Measurements from ENCODE around the gene ZNF223.

The ZNF223 gene

GRCh38 chr19:44071824-44072542, 20.1 kb downstream of the ZNF223 start, which contains the start of gene ZNF284:
Gene ZNF284 (plus strand): TSS chr19:44072159. CDS start chr19:44076390, 4,231 bp downstream.
- DNase-seq (ENCODE audit: low read depth in 2 of 2) = peak; percentile 66 to 73

- DNase-seq (ENCODE audit: low read depth in 2 of 2) = no peak
Measured at GRCh38 chr19:44072543-44073401, 20.9 kb downstream of the ZNF223 start.

- no peak for DNase-seq (ENCODE audit: low read depth in 2 of 2)
Measured at GRCh38 chr19:44076325-44076724, 24.5 kb downstream of the ZNF223 start.

- no peak for DNase-seq (ENCODE audit: low read depth in 2 of 2)
Measured at GRCh38 chr19:44092108-44092507, 40.3 kb downstream of the ZNF223 start.

DNA sequence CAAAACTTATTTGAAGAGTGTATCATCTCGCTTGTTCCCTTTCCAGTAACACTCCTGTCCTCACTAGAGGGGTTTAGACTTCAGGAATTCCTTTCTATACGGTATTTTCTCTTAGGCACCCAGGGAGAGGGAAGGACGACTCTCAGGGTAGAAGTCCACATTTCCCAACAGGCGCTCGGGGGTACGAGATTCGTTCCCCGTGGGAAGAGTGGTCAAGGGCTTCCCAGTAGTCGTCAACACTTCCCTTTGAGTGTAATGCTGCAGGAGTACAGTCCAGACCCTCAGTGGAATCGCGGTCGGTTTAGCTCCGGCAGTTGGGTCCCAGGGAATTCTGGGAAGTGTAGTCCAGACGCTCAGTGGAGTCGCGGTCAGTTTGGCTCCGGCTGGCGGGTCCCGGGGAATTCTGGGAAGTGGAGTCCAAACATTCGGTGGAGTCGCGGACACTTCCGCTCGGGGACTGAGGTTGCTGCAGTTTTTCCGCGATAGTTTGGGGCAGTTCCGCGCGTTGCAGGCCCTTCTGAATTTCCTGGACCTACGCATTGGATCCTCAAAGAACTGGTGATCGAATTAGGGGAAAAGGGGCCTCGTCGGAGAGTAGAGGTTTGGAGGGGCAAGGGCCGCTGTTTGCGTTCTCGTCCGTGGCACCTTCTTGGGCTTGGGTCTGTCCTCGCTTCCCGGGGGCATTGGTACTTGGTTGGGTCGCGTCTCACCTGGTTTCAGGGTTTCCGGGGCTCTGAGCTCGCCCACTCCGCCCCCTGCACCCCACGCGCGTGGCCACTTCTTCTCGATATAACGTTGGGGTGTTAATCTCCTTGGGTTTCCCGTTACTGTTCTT, 42.3 kb downstream of the ZNF223 start, which contains the start of gene ZNF224:
ZNF224 (plus strand) TSS at position 431 of the 835 bp plus-strand sequence. CDS start 3,513 bp downstream, outside the sequence.
- DNase-seq (ENCODE audit: low read depth in 2 of 2) = peak; percentile 60 to 71

DNA sequence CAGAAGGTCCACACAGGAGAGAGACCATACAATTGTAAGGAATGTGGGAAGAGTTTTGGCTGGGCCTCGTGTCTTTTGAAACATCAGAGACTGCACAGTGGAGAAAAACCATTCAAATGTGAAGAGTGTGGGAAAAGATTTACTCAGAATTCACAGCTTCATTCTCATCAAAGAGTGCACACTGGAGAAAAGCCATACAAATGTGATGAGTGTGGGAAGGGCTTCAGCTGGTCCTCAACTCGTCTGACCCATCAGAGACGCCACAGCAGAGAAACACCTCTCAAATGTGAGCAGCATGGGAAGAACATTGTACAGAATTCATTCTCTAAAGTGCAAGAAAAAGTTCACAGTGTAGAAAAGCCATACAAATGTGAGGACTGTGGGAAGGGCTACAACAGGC, 55.9 kb downstream of the ZNF223 start:
- no peak for DNase-seq (ENCODE audit: low read depth in 2 of 2)

- no peak for DNase-seq (ENCODE audit: low read depth in 2 of 2)
Measured at GRCh38 chr19:44109458-44109857, 57.6 kb downstream of the ZNF223 start.

- no peak for DNase-seq (ENCODE audit: low read depth in 2 of 2)
Measured at GRCh38 chr19:44111910-44112463, 60.2 kb downstream of the ZNF223 start.

GRCh38 chr19:44112802-44113137, 60.9 kb downstream of the ZNF223 start:
- no peak for DNase-seq (ENCODE audit: low read depth in 2 of 2)

GRCh38 chr19:44113138-44113783, 61.4 kb downstream of the ZNF223 start, which contains the start of gene ZNF225:
Gene ZNF225 (plus strand): TSS chr19:44113399. CDS start chr19:44115828, 2,429 bp downstream.
- peak; percentile 65 to 66 for DNase-seq (ENCODE audit: low read depth in 2 of 2)

GRCh38 chr19:44113784-44114390, 62.1 kb downstream of the ZNF223 start:
- no peak for DNase-seq (ENCODE audit: low read depth in 2 of 2)
